Measurements from ENCODE around the gene FKBP3.
"Not testable (repeated sequence)": the region's sequence is repeated elsewhere in the genome, so short reads cannot be mapped to it uniquely, and the experiment has no call there.

FKBP3 gene

DNA sequence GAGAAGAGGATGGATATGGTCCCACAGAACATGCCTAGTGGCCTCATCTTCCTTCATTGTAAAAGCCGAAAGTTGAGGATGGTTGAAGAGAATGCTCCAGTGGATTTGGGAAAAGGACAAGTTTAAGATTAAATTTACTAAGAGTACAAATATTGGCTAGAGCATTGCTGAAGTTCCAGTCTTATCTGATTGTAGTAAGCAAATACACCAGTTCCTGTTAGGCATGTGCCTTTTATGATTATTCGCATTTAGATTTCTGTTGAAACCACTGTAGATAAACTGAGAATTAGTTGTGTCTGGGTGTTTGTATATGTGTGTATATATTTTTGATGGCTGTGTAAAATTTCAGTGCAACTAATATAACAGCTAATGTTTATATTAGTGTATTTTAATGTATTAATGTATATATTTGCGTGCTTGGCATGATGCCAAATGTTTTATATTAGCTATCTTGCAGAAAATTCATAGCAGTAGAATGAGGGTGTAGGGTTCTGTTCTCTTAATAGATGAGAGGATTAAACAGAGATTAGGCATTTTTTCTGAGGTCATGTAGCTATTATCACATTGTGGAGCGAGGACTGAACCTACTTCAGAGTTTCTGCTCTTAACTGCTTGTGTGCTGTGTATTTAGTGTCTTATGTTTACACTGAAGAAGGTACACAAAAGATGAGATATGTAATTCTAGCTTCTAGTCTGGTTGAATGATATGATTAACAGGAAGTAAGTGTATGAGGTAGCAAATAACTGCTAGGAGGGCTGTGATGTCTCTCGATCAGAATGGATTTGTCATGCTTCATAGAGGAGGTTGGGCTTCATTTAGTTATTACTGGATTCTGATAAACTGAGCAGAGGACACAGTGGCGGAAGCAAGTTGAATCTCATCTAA is 21.1 kb downstream of the FKBP3 start:
- no peak for DNase-seq

DNA sequence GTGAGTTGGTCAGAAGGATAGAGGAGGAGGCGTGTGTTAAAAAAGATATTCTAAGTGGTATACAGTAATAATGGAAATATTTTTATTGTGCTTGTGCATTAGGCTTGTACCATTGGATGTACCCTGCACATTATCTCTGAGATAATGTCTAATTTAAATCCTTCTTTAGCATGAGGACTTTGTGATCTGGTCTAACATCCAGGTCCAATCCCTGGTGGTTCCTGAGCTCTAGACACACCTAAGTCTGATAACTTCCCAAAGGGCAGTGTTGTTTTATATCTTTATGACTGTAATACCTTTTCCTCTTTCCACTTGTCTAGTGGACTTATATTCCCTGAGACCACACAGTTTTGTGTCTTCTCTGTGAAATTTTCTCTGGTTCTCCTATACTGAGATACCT is 29.7 kb downstream of the FKBP3 start:
- no peak for DNase-seq

DNA sequence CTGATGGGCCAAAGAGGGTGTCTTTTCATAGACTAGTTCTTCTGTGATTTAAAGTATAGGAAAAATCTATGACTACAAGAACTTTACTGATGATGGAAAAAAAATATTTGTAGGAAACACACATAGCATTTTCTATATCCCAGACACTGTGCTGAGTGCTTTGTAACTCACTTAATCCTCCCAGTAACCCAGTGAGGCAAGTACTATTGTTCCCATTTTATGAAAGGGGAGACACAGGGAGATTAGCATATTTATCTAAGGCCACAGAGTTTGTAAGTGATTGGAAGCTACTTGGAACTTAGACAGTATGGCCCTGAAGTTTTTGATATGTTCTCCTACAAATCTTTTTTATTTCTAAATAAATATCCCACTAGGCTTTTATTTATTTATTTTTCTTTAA is 30.5 kb downstream of the FKBP3 start:
- DNase-seq, result no peak

DNA sequence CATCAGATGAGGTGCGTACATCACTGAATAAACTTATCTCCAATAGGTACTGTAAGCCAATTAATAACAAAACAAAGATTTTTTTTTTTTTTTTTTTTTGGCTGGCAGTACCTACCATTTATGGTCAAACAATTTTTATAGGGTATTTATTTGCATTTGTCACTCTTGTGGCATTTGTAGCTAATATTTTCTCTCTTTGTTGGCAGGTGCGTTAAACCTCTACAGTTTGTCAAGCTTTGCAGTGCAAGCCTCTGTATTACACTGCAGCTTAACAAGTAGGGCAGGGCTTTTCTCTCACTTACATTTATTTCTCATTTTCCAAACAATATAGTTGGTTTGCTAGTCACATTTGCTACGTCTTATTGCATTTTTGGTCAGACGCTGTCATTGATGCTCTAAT is 38.1 kb downstream of the FKBP3 start:
- DNase-seq, result no peak

DNA sequence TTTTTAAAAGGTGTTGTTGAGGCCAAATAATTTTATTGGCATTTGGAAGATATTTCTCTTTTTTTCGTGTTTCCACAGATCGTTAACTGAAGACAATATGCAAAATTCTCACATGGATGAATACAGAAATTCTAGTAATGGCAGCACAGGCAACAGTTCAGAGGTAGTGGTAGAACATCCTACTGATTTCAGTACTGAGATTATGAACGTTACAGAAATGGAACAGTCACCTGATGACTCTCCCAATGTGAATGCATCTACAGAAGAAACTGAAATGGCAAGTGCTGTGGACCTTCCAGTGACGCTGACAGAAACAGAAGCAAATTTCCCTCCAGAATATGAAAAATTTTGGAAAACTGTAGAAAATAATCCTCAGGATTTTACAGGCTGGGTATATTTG is 39.1 kb downstream of the FKBP3 start:
- no peak for DNase-seq

DNA sequence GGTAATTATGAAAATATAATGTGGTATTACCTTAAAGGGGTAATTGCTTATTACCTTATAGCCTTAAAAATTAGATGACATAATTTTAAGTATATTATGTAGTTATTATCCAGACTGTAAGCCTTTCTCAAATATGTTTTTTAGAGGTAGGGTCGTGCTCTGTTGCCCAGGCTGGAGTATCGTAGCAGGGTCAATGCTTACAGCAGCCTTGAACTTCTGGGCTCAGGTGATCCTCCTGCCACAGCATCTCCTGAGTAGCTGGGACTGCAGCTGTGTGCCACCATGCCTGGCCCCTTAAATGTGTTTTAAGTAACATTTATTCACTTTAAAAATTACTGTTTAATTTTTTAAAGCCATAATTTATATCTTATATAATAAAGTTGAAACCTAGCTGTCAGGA is 40.0 kb downstream of the FKBP3 start:
- DNase-seq, result no peak

DNA sequence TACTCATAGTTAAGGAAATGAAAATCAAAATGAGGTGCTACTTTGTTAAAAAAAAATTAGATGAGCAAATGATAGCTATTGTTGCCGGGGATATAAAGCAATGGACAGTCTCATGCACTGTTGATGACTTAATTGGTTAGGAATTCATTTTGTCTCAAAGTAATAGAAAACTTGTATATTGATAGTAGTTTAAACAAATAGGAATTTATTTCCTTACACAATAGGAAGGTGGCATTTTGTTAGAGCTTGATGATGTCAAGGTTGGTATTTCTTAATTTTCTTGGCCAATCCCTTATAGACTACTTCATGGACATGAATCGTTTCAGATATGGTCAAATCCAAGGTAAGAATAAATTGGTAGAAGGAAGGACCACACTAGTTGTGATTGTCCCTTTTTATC is 42.6 kb downstream of the FKBP3 start:
- DNase-seq, result peak; percentile 27

DNA sequence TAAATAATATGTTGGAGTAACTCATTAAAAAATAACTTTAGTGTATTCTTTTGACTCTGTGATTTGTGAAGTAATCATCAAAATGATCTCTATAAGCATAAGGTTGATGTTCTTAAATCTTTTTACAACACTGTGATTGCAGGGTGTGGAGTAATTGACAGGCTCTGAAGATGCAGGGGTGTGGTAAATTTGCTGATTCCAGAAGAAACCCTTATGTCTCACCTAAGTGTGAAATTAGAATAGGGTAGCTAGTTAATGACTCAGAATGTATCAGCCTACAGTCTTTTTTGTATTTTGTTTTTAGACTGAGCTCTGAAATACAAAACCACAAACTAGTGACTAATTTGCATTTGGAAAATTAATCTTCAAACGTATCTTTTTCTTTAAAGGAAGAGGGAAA is 44.5 kb downstream of the FKBP3 start:
- DNase-seq, result peak; percentile 42

DNA sequence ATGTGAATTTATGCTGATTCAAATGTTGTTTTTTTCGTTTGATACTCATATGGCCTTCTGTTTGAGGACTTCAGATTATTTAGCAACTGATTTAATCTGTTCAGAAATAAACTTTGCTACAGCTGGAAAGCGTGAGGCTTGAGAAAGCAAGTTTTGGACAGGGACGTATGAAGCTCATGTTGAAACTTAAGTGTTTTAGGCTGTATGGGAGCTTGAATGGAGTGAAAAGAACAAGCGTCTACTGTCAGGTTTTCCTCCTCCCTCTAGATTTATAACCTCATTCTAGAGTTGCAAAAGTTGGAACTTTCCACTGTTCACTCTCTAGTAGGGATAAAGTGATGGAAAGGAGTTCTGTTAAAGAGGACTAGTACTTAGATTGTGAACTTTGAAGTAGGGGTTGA is 49.3 kb downstream of the FKBP3 start:
- peak; percentile 13 for DNase-seq

DNA sequence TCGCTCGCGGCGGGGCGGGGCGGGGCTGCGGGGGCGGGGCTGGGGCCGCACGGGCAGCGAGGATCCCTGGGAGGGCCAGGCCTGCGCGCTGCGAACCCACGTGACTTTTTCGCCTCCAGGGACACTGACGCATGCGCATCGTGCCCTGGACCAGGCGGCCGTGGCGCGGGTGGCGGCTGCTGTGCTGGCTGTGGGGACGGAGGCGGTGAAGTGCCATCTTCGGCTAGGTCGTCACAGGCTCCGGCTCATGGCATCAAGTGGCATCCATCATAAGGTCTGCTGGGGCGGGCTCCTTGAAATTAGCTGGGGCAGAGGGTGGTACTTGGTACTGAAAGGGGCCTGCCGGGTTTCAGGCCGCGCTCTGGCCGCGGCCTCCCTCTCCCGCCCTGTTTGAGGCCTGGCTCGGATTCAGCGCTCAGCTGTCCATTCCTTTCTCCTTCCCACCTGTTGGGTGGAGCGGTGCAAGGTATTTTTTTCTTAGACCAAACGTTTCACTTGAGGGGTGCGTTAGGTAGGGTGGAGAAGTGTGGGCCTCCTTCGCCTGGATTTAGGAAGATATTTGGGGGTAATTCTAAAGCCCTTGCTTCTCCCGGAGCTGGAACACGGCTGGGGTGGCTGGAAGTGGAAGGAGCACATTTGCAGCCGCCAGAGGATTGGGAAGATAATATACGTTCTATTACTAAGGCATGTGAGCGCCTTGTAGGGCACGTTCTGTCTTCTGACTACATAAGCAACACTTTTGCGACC is 50.1 kb downstream of the FKBP3 start, which contains the start of gene PRPF39:
Gene PRPF39, plus strand, starts transcription at position 141 of the 747 bp plus-strand sequence. CDS start 11,124 bp downstream, outside the sequence.
- peak; percentile 90 for DNase-seq

DNA sequence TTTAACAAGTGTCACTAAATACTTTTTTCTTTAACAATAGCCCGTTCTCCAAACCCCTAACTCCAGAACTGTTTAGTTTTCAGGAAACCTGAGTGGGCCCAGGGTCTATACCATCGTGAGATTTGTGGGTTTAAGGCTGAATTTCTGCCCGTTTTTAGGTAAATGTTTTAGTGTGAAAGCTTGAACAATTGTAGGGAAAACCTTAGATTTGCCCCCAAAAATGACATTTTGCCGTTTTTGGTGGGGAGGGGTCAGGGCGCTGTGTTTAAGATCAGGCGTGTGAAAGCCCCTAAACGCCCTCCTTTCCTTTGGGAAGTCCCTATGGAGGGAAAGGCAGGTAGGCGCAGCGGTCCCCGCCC is 50.7 kb downstream of the FKBP3 start:
- no peak for DNase-seq

DNA sequence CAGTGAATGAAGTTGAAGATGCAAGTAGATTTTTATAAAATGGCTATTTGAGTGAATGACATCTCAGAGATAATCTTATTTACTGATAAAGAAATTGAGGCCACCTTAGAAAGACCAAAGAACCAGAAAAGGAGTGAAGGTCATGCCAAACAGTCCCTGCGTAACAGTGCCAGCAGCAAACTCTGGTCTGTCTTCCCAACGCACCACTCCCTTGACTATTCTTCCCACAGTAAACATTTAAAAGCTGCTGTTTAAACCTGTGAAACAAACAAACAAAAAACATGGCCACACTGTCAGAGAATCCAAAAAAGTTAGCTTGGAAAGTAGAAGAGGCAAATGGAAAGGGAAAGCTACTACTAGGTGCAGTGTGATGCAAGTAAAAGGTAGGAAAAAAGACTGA is 51.9 kb downstream of the FKBP3 start:
- no peak for DNase-seq

DNA sequence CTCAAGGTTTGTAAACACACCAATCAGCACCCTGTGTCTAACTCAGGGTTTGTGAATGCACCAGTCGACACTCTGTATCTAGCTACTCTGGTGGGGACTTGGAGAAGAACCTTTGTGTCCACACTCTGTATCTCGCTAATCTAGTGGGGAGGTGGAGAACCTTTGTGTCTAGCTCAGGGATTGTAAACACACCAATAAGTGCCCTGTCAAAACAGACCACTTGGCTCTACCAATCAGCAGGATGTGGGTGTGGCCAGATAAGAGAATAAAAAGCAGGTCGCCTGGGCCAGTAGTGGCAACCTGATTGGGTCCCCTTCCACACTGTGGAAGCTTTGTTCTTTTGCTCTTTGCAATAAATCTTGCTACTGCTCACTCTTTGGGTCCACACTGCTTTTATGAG is 53.2 kb downstream of the FKBP3 start:
- not testable (repeated sequence) for DNase-seq

DNA sequence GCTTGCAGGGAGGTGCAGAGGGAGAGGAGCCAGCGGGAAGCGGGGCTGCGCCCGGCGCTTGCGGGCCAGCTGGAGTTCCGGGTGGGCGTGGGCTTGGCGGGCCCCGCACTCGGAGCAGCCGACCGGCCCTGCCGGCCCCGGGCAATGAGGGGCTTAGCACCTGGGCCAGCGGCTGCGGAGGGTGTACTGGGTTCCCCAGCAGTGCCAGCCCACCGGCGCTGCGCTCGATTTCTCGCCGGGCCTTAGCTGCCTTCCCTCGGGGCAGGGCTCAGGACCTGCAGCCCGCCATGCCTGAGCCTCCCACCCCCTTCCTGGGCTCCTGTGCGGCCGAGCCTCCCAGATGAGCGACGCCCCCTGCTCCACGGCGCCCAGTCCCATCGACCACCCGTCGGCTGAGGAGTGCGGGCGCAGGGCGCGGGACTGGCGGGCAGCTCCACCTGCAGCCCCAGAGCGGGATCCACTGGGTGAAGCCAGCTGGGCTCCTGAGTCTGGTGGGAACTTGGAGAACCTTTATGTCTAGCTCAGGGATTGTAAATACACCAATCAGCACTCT is 53.8 kb downstream of the FKBP3 start:
- not testable (repeated sequence) for DNase-seq

DNA sequence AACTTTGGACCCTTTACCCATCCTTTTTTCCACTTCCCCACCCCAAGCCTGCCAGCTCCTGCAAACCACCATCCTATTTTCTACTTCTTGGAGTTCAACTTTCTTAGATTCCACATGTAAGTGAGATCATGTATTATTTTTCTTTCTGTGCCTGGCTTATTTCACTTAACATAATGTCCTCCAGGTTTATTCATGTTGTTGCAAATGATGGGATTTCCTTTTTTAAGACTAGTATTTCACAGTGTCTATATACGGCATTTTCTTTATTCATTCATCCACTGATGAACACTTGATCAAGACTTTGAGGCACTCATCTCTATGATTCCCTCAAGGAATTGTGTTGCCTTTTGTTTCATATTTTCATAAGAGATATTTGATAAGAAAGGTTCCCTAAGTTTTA is 56.0 kb downstream of the FKBP3 start:
- no peak for DNase-seq

DNA sequence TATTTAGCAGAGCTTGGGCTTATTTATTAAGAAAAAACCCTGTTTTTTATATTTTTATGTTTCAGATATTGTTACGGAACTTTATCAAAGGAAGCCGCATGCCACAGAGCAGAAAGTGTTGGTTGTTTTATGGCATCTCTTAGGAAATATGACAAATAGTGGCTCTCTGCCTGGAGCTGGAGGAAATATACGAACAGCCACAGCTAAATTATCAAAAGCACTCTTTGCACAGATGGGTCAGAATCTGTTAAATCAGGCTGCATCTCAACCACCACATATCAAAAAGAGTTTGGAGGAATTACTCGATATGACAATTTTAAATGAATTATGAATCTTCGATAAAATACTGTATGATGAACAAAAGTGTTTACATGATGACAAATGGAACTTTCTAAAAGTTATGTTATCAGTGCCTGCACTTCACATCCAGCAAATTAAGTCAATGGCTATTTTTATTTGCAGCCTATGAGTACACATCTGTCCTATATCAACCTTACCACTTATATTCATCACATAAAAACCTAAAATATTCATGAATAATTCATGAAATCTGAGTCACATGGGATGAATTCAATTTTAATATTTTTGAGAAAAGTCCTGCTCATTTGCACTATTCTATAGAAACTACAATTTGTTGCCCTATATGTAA is 60.9 kb downstream of the FKBP3 start:
- DNase-seq, result no peak

DNA sequence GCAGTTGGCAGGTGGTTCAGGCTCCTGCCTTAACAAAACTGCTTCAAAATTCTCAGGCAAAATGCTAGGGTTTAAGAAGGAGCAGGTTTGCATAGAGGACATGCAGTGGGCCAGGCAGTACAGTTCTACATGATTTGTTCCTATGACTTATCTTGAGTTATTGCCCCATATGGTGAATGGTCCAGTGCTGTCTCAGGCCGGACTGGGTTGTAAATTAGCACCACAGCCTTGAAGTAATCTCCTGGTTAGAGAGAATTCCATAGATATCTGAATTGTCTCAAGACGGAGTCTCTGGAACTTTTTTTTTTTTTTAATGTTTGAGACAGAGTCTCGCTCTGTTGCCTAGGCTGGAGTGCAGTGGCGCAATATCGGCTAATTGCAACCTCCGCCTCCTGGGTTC is 62.2 kb downstream of the FKBP3 start:
- no peak for DNase-seq

DNA sequence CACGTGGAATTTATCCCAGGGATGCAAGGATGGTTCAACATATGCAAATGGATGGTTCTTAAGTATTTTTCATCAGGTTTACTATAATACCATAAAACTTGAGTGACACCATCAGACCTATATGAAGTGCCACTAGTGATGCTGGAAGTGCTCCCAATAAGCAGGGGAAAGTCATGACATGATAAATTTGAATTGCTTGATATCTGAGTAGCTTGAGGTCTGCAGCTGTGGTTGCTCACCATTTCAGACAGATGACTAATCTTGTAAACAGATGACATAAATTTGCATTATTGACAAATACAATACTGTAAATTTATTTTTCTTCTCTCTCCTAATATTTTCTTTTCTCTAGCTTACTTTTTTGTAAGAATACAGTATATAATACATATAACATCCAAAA is 64.1 kb downstream of the FKBP3 start:
- DNase-seq, result no peak

DNA sequence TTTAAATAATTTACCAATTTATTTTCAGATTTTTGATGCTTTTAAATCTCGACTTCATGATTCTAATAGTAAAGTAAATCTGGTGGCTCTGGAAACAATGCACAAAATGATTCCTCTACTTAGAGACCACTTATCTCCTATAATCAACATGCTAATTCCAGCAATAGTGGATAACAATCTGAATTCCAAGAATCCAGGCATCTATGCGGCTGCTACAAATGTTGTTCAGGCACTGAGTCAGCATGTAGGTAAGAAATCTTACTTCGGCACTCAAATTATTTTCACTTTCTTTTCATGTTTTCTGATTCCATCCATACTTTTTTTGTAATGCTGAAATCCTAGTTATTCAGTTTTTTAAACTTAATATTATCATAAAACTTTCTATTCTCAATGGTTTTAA is 65.9 kb downstream of the FKBP3 start:
- DNase-seq, result no peak

DNA sequence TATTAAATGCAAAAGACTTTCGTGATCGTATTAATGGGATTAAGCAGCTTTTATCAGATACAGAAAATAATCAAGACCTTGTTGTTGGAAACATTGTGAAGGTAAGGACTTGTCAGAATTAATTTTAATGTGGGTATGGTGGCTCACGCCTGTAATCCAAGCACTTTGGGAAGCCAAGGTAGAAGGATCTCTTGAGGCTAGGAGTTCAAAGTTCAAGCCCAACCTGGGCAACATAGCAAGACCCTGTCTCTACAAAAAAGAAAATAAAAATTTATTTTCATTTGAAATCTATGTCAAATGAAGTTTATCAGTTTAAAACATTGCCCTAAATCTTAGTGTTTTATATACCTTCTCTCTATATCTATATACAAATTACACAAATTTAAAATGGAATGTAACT is 67.6 kb downstream of the FKBP3 start:
- DNase-seq, result no peak

DNA sequence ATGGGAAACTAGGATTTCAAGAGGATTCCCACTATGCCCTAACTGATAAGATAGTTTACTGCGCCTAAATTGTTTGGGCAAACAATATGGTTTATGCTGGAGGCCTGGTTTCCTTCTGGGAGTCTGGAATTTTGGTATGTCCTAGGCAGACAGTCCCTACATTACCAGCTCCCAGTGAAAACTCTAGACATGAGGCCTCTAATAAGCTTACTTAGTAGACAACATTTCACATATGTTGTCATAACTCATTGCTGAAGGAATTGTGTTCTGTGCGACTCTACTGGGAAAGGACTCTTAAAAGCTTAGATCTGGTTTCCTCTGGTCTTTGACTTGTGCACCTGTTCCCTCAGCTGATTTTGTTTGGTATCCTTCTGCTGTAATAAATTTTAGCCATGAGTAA is 68.3 kb downstream of the FKBP3 start:
- no peak for DNase-seq

All from fibroblast of skin of right quadriceps (primary cell).